HFF-Myc (cell line): ENCODE results near the gene S100A3.

Experiments used
- DNase-seq: peaks from one replicate; pipeline ENCODE4 v3.0.0-alpha.2; 2011; ENCODE audit warnings: low read depth; ENCODE audit errors: extremely low read depth
- H3K4me3 ChIP-seq: replicated peaks from 2 replicates; pipeline ENCODE4 v1.5.1; 2011; ENCODE audit warnings: low read depth, mild to moderate bottlenecking, control low read depth, low read length
- CTCF ChIP-seq: IDR thresholded peaks from 2 replicates; pipeline ENCODE4 v1.5.1; 2012; ENCODE audit warnings: mild to moderate bottlenecking, low read depth, low read length, control low read depth; ENCODE audit errors: missing control alignments

Gene S100A3

GRCh38 chr1:153547560-153548551, 1.2 kb downstream of the S100A3 start:
- TF ChIP-seq CTCF, result no peak
- no peak for DNase-seq
- peak overlapping the region; percentile 75; the same call in 1 of the 2 replicates for H3K4me3 ChIP-seq

- peak overlapping the region; percentile 75 for H3K4me3 ChIP-seq
- DNase-seq, result no peak
- TF ChIP-seq CTCF, result no peak
These were observed 2.1 kb downstream of the S100A3 start for GRCh38 chr1:153546796-153547559.

- peak overlapping the region; percentile 75 for H3K4me3 ChIP-seq
- TF ChIP-seq CTCF, result no peak
These were observed 2.7 kb downstream of the S100A3 start for GRCh38 chr1:153546371-153546770.

GRCh38 chr1:153545067-153546055, 3.7 kb downstream of the S100A3 start, which contains the start of gene S100A4:
S100A4 (minus strand) TSS chr1:153545806; CDS start chr1:153544794, 1,012 bp downstream.
- peak within 1 kb of the TSS; percentile 75 for H3K4me3 ChIP-seq
- DNase-seq, result peak; percentile 92
- no peak for TF ChIP-seq CTCF

More at GRCh38 chr1:153546371-153546770, 2.7 kb downstream of the S100A3 start:
- no peak for DNase-seq

- no peak for DNase-seq
- no peak for TF ChIP-seq CTCF
- H3K4me3 ChIP-seq, result peak overlapping the region; percentile 75
These were observed 4.5 kb downstream of the S100A3 start for GRCh38 chr1:153544453-153545066.
